GM10248 (cell line): Measurements from ENCODE around the gene HP1BP3.

Source experiments
- CTCF ChIA-PET: fragments of 300-600 bp; sonication (Branson Sonifier 250); formaldehyde crosslinking; extraction: SDS; loops from one replicate; lab custom pipeline; 2021; ENCODE audit warnings: antibody characterized with exemption; lab: Yijun Ruan, JAX
- POLR2A ChIA-PET: fragments of 350-650 bp; sonication (Branson Sonifier 250); formaldehyde crosslinking; extraction: SDS; loops from one replicate; lab custom pipeline; 2020; ENCODE audit warnings: antibody characterized with exemption; lab: Yijun Ruan, JAX
- DNase-seq: peaks from one replicate; pipeline ENCODE4 v3.0.0; 2012; ENCODE audit errors: extremely low spot score
- CTCF ChIP-seq: IDR thresholded peaks from 2 replicates; pipeline ENCODE4 v1.5.1; 2012; ENCODE audit warnings: mild to moderate bottlenecking, low read depth; ENCODE audit errors: extremely low read depth, missing control alignments, control extremely low read depth

Gene HP1BP3

GRCh38 chr1:20711285-20712214 is 75.6 kb downstream of the HP1BP3 start:
- ChIA-PET POLR2A (no interaction called here), CTCF (interaction anchor here (1.2 to 2.6 kb wide), 4 partner anchors 12 to 484 kb away, joined by 3 to 9 read pairs (median 4); partner anchors contain the start of gene SH2D5)
- TF ChIP-seq CTCF: no peak
- no peak for DNase-seq

GRCh38 chr1:20710469-20711284 is 76.4 kb downstream of the HP1BP3 start:
- CTCF ChIA-PET: interaction anchor here (1.0 to 1.7 kb wide), 3 partner anchors 11 to 484 kb away, joined by 3 to 4 read pairs (median 3); no protein-coding TSS in a partner anchor
- no peak for TF ChIP-seq CTCF

GRCh38 chr1:20709868-20710267 is 77.2 kb downstream of the HP1BP3 start:
- POLR2A ChIA-PET: no interaction called here
- TF ChIP-seq CTCF: no peak
- CTCF ChIA-PET: interaction anchor here (1.0 to 1.7 kb wide), 2 partner anchors 10 to 13 kb away, joined by 3 to 4 read pairs; no protein-coding TSS in a partner anchor
- no peak for DNase-seq

More at GRCh38 chr1:20710469-20711284, 76.4 kb downstream of the HP1BP3 start:
- no peak for DNase-seq
- POLR2A ChIA-PET: no interaction called here

GRCh38 chr1:20708891-20709290 is 78.2 kb downstream of the HP1BP3 start:
- CTCF ChIA-PET: interaction anchor here (4.7 kb wide), 1 partner anchor 11 kb away, joined by 35 read pairs; no protein-coding TSS in a partner anchor
- TF ChIP-seq CTCF: no peak

GRCh38 chr1:20708057-20708456 is 79.0 kb downstream of the HP1BP3 start:
- CTCF ChIA-PET: interaction anchor here (1.1 to 4.7 kb wide), 2 partner anchors 11 to 487 kb away, joined by 3 to 35 read pairs; no protein-coding TSS in a partner anchor
- no peak for TF ChIP-seq CTCF
- POLR2A ChIA-PET: interaction anchor here (0.5 kb wide), 1 partner anchor 79 kb away, joined by 3 read pairs; no protein-coding TSS in a partner anchor
- no peak for DNase-seq

More at GRCh38 chr1:20708891-20709290, 78.2 kb downstream of the HP1BP3 start:
- POLR2A ChIA-PET: no interaction called here
- DNase-seq: no peak

- no peak for TF ChIP-seq CTCF
- POLR2A ChIA-PET: no interaction called here
- DNase-seq: no peak
- CTCF ChIA-PET: interaction anchor here (0.6 to 4.7 kb wide), 3 partner anchors 9 to 489 kb away, joined by 3 to 35 read pairs (median 4); no protein-coding TSS in a partner anchor
These were observed 80.3 kb downstream of the HP1BP3 start for GRCh38 chr1:20706841-20707240.
